ENCODE data around the gene OTULIN.
A peak's percentile ranks its signal among the peaks of the same experiment; 100 is the strongest.

Gene OTULIN

DNA sequence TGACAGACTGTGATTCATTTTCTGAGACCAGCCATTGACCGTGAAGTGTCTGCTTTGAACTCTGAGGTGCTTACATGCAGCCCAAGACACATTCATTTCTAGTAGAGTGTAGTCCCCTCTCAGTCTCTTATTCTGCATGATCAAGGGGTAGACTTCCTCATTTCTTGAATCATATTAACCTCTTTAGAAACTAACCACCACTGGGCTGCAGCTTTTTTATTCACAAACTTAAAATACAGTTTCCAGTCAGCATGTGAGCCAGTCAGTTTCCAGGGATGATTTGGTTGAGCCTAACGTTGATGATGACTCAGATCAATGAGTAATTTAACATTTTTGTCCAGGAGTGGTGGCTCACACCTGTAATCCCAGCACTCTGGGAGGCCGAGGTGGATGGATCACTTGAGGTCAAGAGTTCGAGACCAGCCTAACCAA is 59.2 kb downstream of the OTULIN start:
- H3K4me3 ChIP-seq (ENCODE audit: low read depth, low read length) = no peak overlapping the region
- no peak for DNase-seq (ENCODE audit: low read depth)
- TF ChIP-seq, protein P1, sequence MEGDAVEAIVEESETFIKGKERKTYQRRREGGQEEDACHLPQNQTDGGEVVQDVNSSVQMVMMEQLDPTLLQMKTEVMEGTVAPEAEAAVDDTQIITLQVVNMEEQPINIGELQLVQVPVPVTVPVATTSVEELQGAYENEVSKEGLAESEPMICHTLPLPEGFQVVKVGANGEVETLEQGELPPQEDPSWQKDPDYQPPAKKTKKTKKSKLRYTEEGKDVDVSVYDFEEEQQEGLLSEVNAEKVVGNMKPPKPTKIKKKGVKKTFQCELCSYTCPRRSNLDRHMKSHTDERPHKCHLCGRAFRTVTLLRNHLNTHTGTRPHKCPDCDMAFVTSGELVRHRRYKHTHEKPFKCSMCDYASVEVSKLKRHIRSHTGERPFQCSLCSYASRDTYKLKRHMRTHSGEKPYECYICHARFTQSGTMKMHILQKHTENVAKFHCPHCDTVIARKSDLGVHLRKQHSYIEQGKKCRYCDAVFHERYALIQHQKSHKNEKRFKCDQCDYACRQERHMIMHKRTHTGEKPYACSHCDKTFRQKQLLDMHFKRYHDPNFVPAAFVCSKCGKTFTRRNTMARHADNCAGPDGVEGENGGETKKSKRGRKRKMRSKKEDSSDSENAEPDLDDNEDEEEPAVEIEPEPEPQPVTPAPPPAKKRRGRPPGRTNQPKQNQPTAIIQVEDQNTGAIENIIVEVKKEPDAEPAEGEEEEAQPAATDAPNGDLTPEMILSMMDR (IDR thresholded peaks at IDR 0.05; ENCODE audit: low read depth, low read length, missing control alignments) = no peak

DNA sequence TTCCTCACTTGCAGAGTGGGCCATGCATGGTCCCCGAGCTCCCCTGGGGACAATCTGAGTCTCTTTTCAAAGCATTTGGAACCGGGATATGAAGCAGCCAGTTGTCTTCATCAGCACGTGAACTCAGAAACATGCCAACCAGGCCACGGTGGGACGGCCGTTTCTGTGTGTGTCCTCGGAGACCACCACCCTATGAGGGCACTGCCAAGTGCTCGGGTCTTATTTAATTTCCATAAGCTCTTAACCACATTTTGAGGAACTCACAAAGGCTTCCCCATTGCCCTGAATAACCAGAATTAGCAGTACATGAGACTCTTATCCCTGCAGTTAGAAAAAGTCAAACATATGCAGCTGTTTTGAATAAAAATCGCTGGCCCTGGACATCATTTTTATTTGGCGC is 60.1 kb downstream of the OTULIN start:
- DNase-seq (ENCODE audit: low read depth) = no peak
- TF ChIP-seq, protein P1 (IDR thresholded peaks at IDR 0.05; ENCODE audit: low read depth, low read length, missing control alignments) = no peak
- H3K4me3 ChIP-seq (ENCODE audit: low read depth, low read length) = no peak overlapping the region

DNA sequence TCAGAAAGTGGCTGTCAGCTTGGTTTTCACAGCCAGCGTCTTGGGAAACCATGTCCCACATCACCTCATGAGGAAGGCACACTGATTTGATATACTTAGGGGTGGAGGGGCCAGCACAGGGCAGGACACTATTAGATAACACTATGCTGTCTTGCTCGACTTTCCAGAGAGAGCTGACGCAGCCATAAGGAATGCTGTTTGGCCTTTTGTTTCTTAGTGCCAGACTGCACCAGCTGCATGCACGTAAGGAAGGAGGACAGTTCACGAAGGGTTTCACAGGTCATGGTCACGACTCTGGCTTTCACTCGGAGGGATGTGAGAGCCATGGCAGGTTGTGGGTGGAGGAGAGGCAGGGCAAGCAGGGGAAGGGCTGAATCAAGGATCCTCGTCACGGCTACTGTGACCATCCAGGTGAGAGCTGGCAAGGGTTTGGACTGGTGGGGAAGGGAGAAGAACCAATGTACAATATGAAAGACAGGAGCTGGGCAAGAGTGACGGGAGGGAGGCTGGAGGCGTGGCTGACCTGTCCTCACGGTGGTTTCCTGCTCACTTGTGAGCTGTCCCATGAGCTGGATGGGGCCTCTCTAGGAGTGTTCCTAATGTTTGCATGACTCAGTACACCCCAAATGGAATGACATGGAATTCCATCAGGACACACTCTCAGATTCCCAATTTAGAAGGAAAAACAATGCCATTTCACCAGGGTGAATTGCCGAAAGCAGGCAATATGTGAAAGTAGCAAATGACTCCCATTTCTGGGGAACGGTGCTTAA is 61.7 kb downstream of the OTULIN start:
- no peak for DNase-seq (ENCODE audit: low read depth)
- TF ChIP-seq, protein P1 (IDR thresholded peaks at IDR 0.05; ENCODE audit: low read depth, low read length, missing control alignments) = no peak
- H3K4me3 ChIP-seq (ENCODE audit: low read depth, low read length) = no peak overlapping the region

DNA sequence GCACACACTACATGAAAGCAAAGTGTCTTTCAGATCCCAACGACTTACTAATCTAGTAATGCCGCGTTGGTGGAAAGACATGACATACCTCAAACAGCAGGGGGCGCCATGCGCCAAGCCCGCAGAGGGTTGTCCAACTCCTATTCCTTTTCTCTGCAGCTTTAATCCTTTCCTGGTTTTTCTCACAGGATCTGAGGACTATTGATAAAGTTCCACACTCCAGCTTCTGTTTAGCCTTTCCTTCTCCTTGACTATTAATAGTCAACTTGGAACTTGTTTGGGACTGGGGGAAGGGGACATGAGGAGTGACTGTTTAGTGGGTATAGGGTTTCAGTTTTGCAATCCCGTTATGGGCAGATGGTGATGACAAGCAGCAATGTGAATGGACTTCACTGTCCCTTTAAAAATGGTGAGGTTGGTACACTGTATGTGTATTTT is 62.9 kb downstream of the OTULIN start:
- H3K4me3 ChIP-seq (ENCODE audit: low read depth, low read length) = no peak overlapping the region
- no peak for DNase-seq (ENCODE audit: low read depth)
- TF ChIP-seq, protein P1 (IDR thresholded peaks at IDR 0.05; ENCODE audit: low read depth, low read length, missing control alignments) = peak; percentile 93

DNA sequence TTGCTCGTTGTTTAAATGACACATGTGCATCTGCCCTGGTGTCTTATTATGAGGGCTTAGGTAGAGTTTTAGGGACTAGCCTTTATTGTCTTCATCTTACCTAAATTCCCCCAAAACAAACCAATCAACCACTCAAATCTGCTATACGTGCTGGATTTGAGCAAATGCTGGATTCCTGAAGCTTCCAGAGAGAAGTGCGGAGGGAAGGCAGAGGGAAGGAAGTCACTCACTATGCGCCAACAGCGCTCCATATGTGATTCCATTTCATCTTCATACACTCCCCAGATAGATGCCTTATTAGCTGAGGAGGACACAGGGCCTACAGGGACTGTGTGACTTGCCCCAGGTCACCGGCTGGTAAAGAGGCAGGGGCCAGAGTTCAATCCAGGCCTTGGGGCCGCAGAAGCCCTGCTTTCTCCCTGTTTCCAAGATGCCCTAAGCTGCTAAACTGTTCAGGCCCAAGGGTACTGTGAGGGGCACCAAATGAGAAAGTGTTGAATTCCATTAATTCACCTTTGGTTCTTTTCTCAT is 63.5 kb downstream of the OTULIN start:
- DNase-seq (ENCODE audit: low read depth) = no peak

DNA sequence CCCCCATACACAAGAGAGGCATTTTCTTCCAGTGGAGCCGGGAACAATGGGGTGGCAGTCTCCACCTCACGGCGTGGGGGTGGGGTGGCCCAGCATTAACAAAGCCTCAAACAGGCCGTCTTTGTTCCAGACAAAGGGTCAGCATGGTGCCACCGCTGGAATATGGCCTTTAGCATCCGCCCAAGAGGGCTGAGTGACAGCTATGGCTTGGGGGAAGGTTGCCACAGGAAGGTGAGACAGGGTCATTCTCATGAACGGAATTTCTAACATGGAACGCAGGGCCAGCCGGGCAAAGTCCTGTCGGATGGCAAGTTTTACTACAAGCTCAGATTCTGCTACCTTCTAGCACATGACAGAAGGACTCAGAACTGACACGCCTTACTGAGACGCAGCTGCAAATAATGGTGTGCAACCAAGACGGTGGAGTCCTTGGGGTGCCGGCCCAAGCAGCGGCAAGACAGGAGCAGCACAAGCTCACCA is 64.0 kb downstream of the OTULIN start:
- TF ChIP-seq, protein P1 (IDR thresholded peaks at IDR 0.05; ENCODE audit: low read depth, low read length, missing control alignments) = no peak
- no peak overlapping the region for H3K4me3 ChIP-seq (ENCODE audit: low read depth, low read length)
- DNase-seq (ENCODE audit: low read depth) = no peak

More for the DNA sequence above, 63.5 kb downstream of the OTULIN start:
- no peak overlapping the region for H3K4me3 ChIP-seq (ENCODE audit: low read depth, low read length)
- TF ChIP-seq, protein P1 (IDR thresholded peaks at IDR 0.05; ENCODE audit: low read depth, low read length, missing control alignments) = no peak

All from GM12864 (cell line).